B cell (primary cell): ENCODE results near the gene MROH9. TPM values are rescaled to one million over a fixed set of nuclear protein-coding genes. Genes with fewer than 3 reads are reported as not detected.

Experiments
- ATAC-seq: fragments of 200-7000 bp; cut with Tn5 transposase; one replicate; pipeline ENCODE4 v1.10.0; 2021; ENCODE audit warnings: low read depth, mild to moderate bottlenecking, moderate number of reproducible peaks, moderate library complexity
- CTCF ChIA-PET: fragments of 350-600 bp; sonication (Branson Sonifier 250); formaldehyde crosslinking; loops from one replicate; lab custom pipeline; 2021; ENCODE audit warnings: antibody characterized with exemption, inconsistent platforms; lab: Charles Lee
- POLR2A ChIA-PET: fragments of 350-600 bp; sonication (Branson Sonifier 250); formaldehyde crosslinking; loops from one replicate; lab custom pipeline; 2021; ENCODE audit warnings: antibody characterized with exemption; lab: Charles Lee
- DNase-seq: peaks from one replicate; pipeline ENCODE4 v3.0.0; 2013
- H2AFZ ChIP-seq: 2 replicates; pipeline ENCODE4 v1.6.1; 2012; ENCODE audit warnings: mild to moderate bottlenecking, low read depth, low read length; ENCODE audit not compliant: insufficient read depth, poor library complexity, severe bottlenecking
- H3K27ac ChIP-seq, 2 donors: 1 replicate in 1 of 2; 2 replicates in 1 of 2; pipeline ENCODE4 v1.5.1; 2012 to 2013; ENCODE audit warnings: low read length in 2 of 2, mild to moderate bottlenecking in 2 of 2, moderate library complexity in 1 of 2
- H3K27me3 ChIP-seq, 4 experiments: fragments of 200-600 bp in 1 of 4; sonication (generic) in 1 of 4; replicated peaks in 1 of 4; 1 replicate in 2 of 4; 2 replicates in 2 of 4; pipeline versions ENCODE4 v1.6.1 to v1.7.0; 2013 to 2016; ENCODE audit warnings: low read length in 3 of 4, mild to moderate bottlenecking in 2 of 4, mixed read lengths in 1 of 4, moderate library complexity in 1 of 4; ENCODE audit not compliant: insufficient read depth in 4 of 4, control insufficient read depth in 3 of 4; ENCODE audit errors: control extremely low read depth in 1 of 4
- H3K36me3 ChIP-seq, 2 experiments: replicated peaks in 1 of 2; 1 replicate in 1 of 2; 2 replicates in 1 of 2; pipeline versions ENCODE4 v1.6.1 to v1.7.1; 2013; ENCODE audit warnings: low read length in 1 of 2; ENCODE audit not compliant: insufficient read depth in 2 of 2, control insufficient read depth in 1 of 2; ENCODE audit errors: control extremely low read depth in 1 of 2, extremely low read depth in 1 of 2
- H3K4me1 ChIP-seq, 2 donors: fragments of 200-600 bp in 1 of 2; sonication (generic) in 1 of 2; 1 replicate in 1 of 2; 2 replicates in 1 of 2; pipeline versions ENCODE4 v1.5.1 to v1.6.1; 2013 to 2017; ENCODE audit warnings: low read length in 2 of 2; ENCODE audit not compliant: control insufficient read depth in 2 of 2, insufficient read depth in 2 of 2
- H3K4me2 ChIP-seq: replicated peaks from 2 replicates; pipeline ENCODE3; 2012; ENCODE audit warnings: mild to moderate bottlenecking, low read depth, low read length; ENCODE audit not compliant: poor library complexity, severe bottlenecking
- H3K4me3 ChIP-seq, 5 experiments: fragments of 200-600 bp in 1 of 5; sonication (generic) in 1 of 5; 1 replicate in 3 of 5; 2 replicates in 2 of 5; pipeline versions ENCODE4 v1.5.1 to v1.7.0; 2011 to 2016; ENCODE audit warnings: low read length in 4 of 5, mild to moderate bottlenecking in 4 of 5, low read depth in 2 of 5, control low read depth in 1 of 5, moderate library complexity in 1 of 5; ENCODE audit not compliant: insufficient read depth in 1 of 5; ENCODE audit errors: control extremely low read depth in 1 of 5, extremely low read depth in 1 of 5
- H3K79me2 ChIP-seq: fragments of 200-600 bp; sonication (generic); one replicate; pipeline ENCODE4 v1.6.0; 2016; ENCODE audit warnings: low read length; ENCODE audit not compliant: control insufficient read depth, insufficient read depth
- H3K9ac ChIP-seq: fragments of 200-600 bp; sonication (generic); 2 replicates; pipeline ENCODE4 v1.6.1; 2017; ENCODE audit warnings: mild to moderate bottlenecking, low read length, moderate library complexity
- H3K9me3 ChIP-seq, 3 donors: one replicate each; pipeline versions ENCODE4 v1.6.1 to v1.7.1; 2013; ENCODE audit warnings: low read length in 2 of 3; ENCODE audit not compliant: control insufficient read depth in 2 of 3, insufficient read depth in 1 of 3; ENCODE audit errors: control extremely low read depth in 1 of 3
- H4K20me1 ChIP-seq: 2 replicates; pipeline ENCODE4 v1.6.0; 2012; ENCODE audit warnings: mild to moderate bottlenecking, low read length; ENCODE audit not compliant: insufficient read depth, control insufficient read depth, poor library complexity, severe bottlenecking
- H3K27ac Mint-ChIP-seq: one replicate; pipeline ENCODE4 v1.8.0; 2021; ENCODE audit warnings: mixed read lengths
- H3K27me3 Mint-ChIP-seq: one replicate; pipeline ENCODE4 v1.8.0; 2021; ENCODE audit warnings: mixed read lengths
- H3K4me1 Mint-ChIP-seq: one replicate; pipeline ENCODE4 v1.8.0; 2021; ENCODE audit warnings: mixed read lengths
- H3K4me3 Mint-ChIP-seq: one replicate; pipeline ENCODE4 v1.8.0; 2021; ENCODE audit warnings: mixed read lengths
- H3K9me3 Mint-ChIP-seq: one replicate; pipeline ENCODE4 v1.8.0; 2022; ENCODE audit warnings: mixed read lengths; ENCODE audit not compliant: insufficient read depth
- CTCF ChIP-seq: fragments of 200-600 bp; IDR thresholded peaks from one replicate; pipeline ENCODE4 v1.8.0; 2022; ENCODE audit warnings: antibody characterized with exemption, mild to moderate bottlenecking
- EZH2 ChIP-seq: IDR thresholded peaks from 2 replicates; pipeline ENCODE4 v1.6.1; 2012; ENCODE audit warnings: borderline replicate concordance, low read depth, mild to moderate bottlenecking, moderate library complexity, low read length; ENCODE audit not compliant: insufficient read depth, poor library complexity, severe bottlenecking
- WGBS: methylation state at CpG from one replicate; pipeline ENCODE4 v1.1.5; 2013; ENCODE audit warnings: missing lambda C conversion rate; ENCODE audit not compliant: insufficient coverage; 5-methylcytosine and 5-hydroxymethylcytosine counted together
- intact Hi-C: fragments of 100-400 bp; cut with micrococcal nuclease; formaldehyde crosslinking; loops from one replicate; pipeline ENCODE4 v1.10.0; 2022
- polyA plus RNA-seq: library from polyadenylated mRNA; depleted of rRNA; stranded (reverse); fragments of >200 nt; gene quantifications from 2 replicates; pipeline ENCODE4 v1.2.3, GENCODE V29; 2012
- total RNA-seq, 2 donors: library from RNA; stranded (reverse); fragments of 120-200 nt in 1 of 2; gene quantifications; 1 replicate in 1 of 2; 2 replicates in 1 of 2; pipeline versions ENCODE4 v1.2.3 to v1.2.4, GENCODE V29; 2013 to 2022

The MROH9 gene
- total and polyA plus RNA-seq, 2 donors (not counting 1 experiment from before 2014, with no cell fraction given): not detected

GRCh38 chr1:171055966-171056643 lies 120.8 kb downstream of the MROH9 start:
- intact Hi-C loops: no loop called here
- Mint-ChIP-seq H3K9me3 (peaks cover 4% of the 10 kb centered on the region), H3K4me1 (no peaks in the 10 kb centered on the region), H3K4me3 (no peak overlapping the region), H3K27ac (no peak overlapping the region), H3K27me3 (peaks cover 3% of the 10 kb centered on the region)
- WGBS: 89% methylated on average over 3 of the region's 3 CpGs
- Histone ChIP-seq H3K27ac (no peak overlapping the region), H3K4me2 (no peak overlapping the region), H3K79me2 (no peaks in the 10 kb centered on the region), H3K36me3 (no peaks in the 10 kb centered on the region), H3K9me3 (peaks cover 0 to 8% (median 0%) of the 10 kb centered on the region in 3 donors), H4K20me1 (no peaks in the 10 kb centered on the region), H3K9ac (no peak overlapping the region), H3K4me3 (no peak overlapping the region), H2AFZ (no peak overlapping the region), H3K27me3 (peaks cover 0 to 5% (median 0%) of the 10 kb centered on the region in 4 experiments), H3K4me1 (no peaks in the 10 kb centered on the region)
- ChIA-PET POLR2A (no interaction called here), CTCF (no interaction called here)
- ATAC-seq (no peak), DNase-seq (no peak)
- TF ChIP-seq EZH2: no peak
- no peak for TF ChIP-seq CTCF

- intact Hi-C loops: no loop called here
- TF ChIP-seq EZH2: no peak
- TF ChIP-seq CTCF: no peak
- Histone ChIP-seq H2AFZ (no peak overlapping the region), H3K4me3 (no peak overlapping the region), H3K9ac (no peak overlapping the region), H3K36me3 (no peaks in the 10 kb centered on the region), H3K9me3 (peaks cover 0 to 1% (median 0%) of the 10 kb centered on the region in 3 donors), H3K27me3 (no peaks in the 10 kb centered on the region), H3K79me2 (no peaks in the 10 kb centered on the region), H3K4me1 (no peaks in the 10 kb centered on the region), H3K27ac (no peak overlapping the region), H3K4me2 (no peak overlapping the region), H4K20me1 (no peaks in the 10 kb centered on the region)
- POLR2A ChIA-PET: no interaction called here
- Mint-ChIP-seq H3K9me3 (peaks cover 4% of the 10 kb centered on the region), H3K27me3 (no peaks in the 10 kb centered on the region), H3K4me1 (no peaks in the 10 kb centered on the region), H3K27ac (no peak overlapping the region), H3K4me3 (no peak overlapping the region)
- CTCF ChIA-PET: no interaction called here
- ATAC-seq: no peak
- DNase-seq: no peak
- WGBS: no CpG with 5 or more reads among the region's 2 CpGs
Measured at GRCh38 chr1:171061425-171062143, 126.2 kb downstream of the MROH9 start.
